ENCODE results near the gene RHO. TPM values are rescaled to one million over a fixed set of nuclear protein-coding genes. Genes with fewer than 3 reads are reported as not detected.

RHO gene
- total and polyA plus RNA-seq, 10 of the 15 experiments (the other 5 are each of a cell fraction or from before 2014, with no cell fraction given) = not detected

DNA sequence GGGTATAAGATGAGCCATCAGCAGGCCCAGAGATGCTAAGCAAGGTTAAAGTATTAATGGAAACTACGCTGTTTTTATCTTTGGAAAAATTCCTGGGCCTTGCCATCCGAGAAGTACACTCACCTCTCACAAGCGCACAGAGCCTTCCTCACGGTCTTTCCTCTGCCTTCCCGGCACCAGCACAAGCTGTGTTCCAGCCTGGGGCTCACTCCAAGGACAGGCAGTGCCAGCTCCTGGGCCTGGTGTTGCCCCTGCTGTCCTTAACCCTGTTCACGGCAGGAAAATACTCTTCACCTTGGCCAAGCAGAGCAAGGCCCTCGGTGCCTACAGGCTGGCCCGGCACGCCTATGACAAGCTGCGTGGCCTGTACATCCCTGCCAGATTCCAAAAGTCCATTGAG, 14.3 kb upstream of the RHO start (continued):
- TF ChIP-seq, protein P1, sequence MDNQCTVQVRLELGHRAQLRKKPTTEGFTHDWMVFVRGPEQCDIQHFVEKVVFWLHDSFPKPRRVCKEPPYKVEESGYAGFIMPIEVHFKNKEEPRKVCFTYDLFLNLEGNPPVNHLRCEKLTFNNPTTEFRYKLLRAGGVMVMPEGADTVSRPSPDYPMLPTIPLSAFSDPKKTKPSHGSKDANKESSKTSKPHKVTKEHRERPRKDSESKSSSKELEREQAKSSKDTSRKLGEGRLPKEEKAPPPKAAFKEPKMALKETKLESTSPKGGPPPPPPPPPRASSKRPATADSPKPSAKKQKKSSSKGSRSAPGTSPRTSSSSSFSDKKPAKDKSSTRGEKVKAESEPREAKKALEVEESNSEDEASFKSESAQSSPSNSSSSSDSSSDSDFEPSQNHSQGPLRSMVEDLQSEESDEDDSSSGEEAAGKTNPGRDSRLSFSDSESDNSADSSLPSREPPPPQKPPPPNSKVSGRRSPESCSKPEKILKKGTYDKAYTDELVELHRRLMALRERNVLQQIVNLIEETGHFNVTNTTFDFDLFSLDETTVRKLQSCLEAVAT (IDR thresholded peaks at IDR 0.05) = no peak
- TF ChIP-seq ASH2L (IDR thresholded peaks at IDR 0.05; ENCODE audit: borderline replicate concordance, low read depth) (no peak), CHD2 (IDR thresholded peaks at IDR 0.05; ENCODE audit: borderline replicate concordance, low read depth, low read length) (no peak), POU2F2 (IDR thresholded peaks at IDR 0.05; ENCODE audit: borderline replicate concordance, low read depth, low read length) (no peak)
- TF ChIP-seq, protein P2, sequence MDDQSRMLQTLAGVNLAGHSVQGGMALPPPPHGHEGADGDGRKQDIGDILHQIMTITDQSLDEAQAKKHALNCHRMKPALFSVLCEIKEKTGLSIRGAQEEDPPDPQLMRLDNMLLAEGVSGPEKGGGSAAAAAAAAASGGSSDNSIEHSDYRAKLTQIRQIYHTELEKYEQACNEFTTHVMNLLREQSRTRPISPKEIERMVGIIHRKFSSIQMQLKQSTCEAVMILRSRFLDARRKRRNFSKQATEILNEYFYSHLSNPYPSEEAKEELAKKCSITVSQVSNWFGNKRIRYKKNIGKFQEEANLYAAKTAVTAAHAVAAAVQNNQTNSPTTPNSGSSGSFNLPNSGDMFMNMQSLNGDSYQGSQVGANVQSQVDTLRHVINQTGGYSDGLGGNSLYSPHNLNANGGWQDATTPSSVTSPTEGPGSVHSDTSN (IDR thresholded peaks at IDR 0.05; ENCODE audit: insufficient replicate concordance, low read depth, low read length) = no peak
- TF ChIP-seq, protein P3, sequence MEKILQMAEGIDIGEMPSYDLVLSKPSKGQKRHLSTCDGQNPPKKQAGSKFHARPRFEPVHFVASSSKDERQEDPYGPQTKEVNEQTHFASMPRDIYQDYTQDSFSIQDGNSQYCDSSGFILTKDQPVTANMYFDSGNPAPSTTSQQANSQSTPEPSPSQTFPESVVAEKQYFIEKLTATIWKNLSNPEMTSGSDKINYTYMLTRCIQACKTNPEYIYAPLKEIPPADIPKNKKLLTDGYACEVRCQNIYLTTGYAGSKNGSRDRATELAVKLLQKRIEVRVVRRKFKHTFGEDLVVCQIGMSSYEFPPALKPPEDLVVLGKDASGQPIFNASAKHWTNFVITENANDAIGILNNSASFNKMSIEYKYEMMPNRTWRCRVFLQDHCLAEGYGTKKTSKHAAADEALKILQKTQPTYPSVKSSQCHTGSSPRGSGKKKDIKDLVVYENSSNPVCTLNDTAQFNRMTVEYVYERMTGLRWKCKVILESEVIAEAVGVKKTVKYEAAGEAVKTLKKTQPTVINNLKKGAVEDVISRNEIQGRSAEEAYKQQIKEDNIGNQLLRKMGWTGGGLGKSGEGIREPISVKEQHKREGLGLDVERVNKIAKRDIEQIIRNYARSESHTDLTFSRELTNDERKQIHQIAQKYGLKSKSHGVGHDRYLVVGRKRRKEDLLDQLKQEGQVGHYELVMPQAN (conservative IDR thresholded peaks at IDR 0.05) = no peak

DNA sequence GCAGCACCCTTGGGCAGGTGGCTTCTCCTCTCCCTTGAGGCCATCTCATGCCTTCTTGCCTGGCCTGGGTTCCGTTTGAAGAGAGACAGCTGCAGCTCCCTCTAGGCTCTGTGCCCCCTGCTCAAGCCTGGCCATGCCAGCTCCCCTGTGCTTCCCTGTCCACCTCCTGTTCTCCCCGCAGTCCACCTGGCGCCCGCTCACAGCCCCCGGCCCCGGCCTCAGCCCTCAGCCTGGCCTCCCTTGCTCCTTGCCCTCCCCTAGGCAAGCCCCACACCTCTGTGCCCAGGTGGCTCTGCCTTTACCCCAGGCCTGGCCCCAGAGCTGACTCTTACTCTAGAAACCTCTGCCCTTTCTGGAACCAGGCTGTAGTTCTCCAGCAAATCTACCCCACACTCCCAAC, 13.9 kb upstream of the RHO start:
- no peaks in the 10 kb centered on the region; a peak in 1 of 4 replicates for H3K36me3 ChIP-seq (ENCODE audit: control insufficient read depth in 2 of 2, insufficient read depth in 2 of 2, low read length in 1 of 2)
- no peaks in the 10 kb centered on the region for H3K4me1 ChIP-seq (ENCODE audit: control insufficient read depth, insufficient read depth, low read length)
- no peak overlapping the region for H2AFZ ChIP-seq (ENCODE audit: control insufficient read depth, low read depth, low read length)
- BruUV-seq (replicated peaks) = no TSS peak
- H3K27me3 ChIP-seq (replicated peaks in 1 of 2; ENCODE audit: control insufficient read depth in 2 of 2, insufficient read depth in 2 of 2, low read length in 1 of 2) = no peaks in the 10 kb centered on the region
- ChIA-PET SMC1A (ENCODE audit: uncharacterized antibody, unreplicated experiment) (no interaction called here), RAD21 (ENCODE audit: unreplicated experiment) (no interaction called here), CTCF (no interaction called here), POLR2A (no interaction called here)
- no peak overlapping the region for H3K4me3 ChIP-seq
- no peaks in the 10 kb centered on the region for H3K9me3 ChIP-seq (replicated peaks; ENCODE audit: control insufficient read depth, insufficient read depth, low read length)
- intact Hi-C loops (cut with micrococcal nuclease; ENCODE audit: unreplicated experiment) (no loop called here), in situ Hi-C loops (cut with MboI) (no loop called here)
- no peak overlapping the region for H3K27ac ChIP-seq (ENCODE audit: control insufficient read depth, insufficient read depth)
- H3K79me2 ChIP-seq (ENCODE audit: control insufficient read depth, insufficient read depth, low read length) = no peaks in the 10 kb centered on the region
- DNase-seq (ENCODE audit: low read depth, low spot score) (no peak), ATAC-seq (no peak), FAIRE-seq (no peak)
- H4K20me1 ChIP-seq (ENCODE audit: control insufficient read depth, insufficient read depth) = no peaks in the 10 kb centered on the region
- WGBS (ENCODE audit: insufficient coverage, insufficient replicate concordance, low lambda C conversion rate, missing lambda C conversion rate) = 71% methylated on average over 6 of the region's 6 CpGs
- no peak overlapping the region for H3K9ac ChIP-seq (ENCODE audit: control insufficient read depth, insufficient read depth, low read length)
- no peak overlapping the region for H3K4me2 ChIP-seq (ENCODE audit: control insufficient read depth, insufficient read depth)
- no peak for TF ChIP-seq TCF3 (IDR thresholded peaks at IDR 0.05; ENCODE audit: borderline replicate concordance, insufficient read depth, low read depth, low read length)
- TF ChIP-seq ZSCAN29 (IDR thresholded peaks at IDR 0.05) = no peak
- no peak for TF ChIP-seq BRCA1 (IDR thresholded peaks at IDR 0.05; ENCODE audit: low read depth, low read length)
- TF ChIP-seq, protein P4, sequence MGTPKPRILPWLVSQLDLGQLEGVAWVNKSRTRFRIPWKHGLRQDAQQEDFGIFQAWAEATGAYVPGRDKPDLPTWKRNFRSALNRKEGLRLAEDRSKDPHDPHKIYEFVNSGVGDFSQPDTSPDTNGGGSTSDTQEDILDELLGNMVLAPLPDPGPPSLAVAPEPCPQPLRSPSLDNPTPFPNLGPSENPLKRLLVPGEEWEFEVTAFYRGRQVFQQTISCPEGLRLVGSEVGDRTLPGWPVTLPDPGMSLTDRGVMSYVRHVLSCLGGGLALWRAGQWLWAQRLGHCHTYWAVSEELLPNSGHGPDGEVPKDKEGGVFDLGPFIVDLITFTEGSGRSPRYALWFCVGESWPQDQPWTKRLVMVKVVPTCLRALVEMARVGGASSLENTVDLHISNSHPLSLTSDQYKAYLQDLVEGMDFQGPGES (IDR thresholded peaks at IDR 0.05) = no peak
- no peak for TF ChIP-seq MYB (IDR thresholded peaks at IDR 0.05; ENCODE audit: borderline replicate concordance, low read depth, low read length)
- TF ChIP-seq FOS (IDR thresholded peaks at IDR 0.05; ENCODE audit: borderline replicate concordance, extremely low read depth, insufficient read length) = no peak
- no peak for TF ChIP-seq MTA2 (IDR thresholded peaks at IDR 0.05; ENCODE audit: low read depth)
- no peak for TF ChIP-seq ETV6 (conservative IDR thresholded peaks at IDR 0.05 in 1 of 2, IDR thresholded peaks at IDR 0.05 in 1 of 2; ENCODE audit: borderline replicate concordance in 1 of 2, low read depth in 1 of 2)
- no peak for TF ChIP-seq YY1 (IDR thresholded peaks at IDR 0.05; ENCODE audit: low read depth, low read length)
- TF ChIP-seq, protein P3 (conservative IDR thresholded peaks at IDR 0.05) = no peak

Data from GM12878 (cell line).